ENCODE data around the gene OPCML.

DNA sequence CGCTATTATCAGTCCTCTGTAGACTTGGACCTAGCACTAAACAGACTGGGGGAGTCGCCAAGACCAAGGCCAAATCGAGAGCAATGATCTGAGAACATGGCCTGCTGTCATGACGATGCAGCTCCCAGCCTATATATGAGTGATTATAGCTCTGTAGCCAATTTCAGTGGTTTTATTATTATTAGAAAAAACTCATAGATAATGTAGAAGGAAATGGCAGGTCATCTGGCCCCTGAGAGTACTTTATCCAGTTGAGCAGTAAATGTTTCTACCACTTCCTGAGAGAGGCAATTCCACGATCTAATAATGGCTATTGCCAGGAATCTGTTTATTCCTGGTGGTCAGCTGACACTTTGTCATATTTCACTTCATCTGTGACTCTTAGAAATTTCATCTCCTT is 666.7 kb downstream of the OPCML start:
- TF ChIP-seq CTCF (conservative IDR thresholded peaks at IDR 0.05 in 1 of 2, IDR thresholded peaks at IDR 0.05 in 1 of 2; ENCODE audit: low read depth in 1 of 2, low read length in 2 of 2) (no peak), EZH2 (IDR thresholded peaks at IDR 0.05; ENCODE audit: low read length, missing control alignments) (no peak)
